GM19467 (cell line): ENCODE results near the gene PDLIM3.
"Not testable (repeated sequence)": the region's sequence is repeated elsewhere in the genome, so short reads cannot be mapped to it uniquely, and the experiment has no call there.

Experiments
- ATAC-seq: cut with Tn5 transposase; IDR thresholded peaks from one replicate; pipeline ENCODE4 v1.9.1; 2021; ENCODE audit warnings: mild to moderate bottlenecking, moderate library complexity; ENCODE audit not compliant: unreplicated experiment

PDLIM3 gene

GRCh38 chr4:185522451-185522850 lies 12.9 kb downstream of the PDLIM3 start:
- no peak for ATAC-seq

GRCh38 chr4:185520119-185520518 lies 15.2 kb downstream of the PDLIM3 start:
- no peak for ATAC-seq

- ATAC-seq, result no peak
These were observed 16.8 kb downstream of the PDLIM3 start for GRCh38 chr4:185518494-185518893.

GRCh38 chr4:185518069-185518468 lies 17.2 kb downstream of the PDLIM3 start:
- no peak for ATAC-seq

- no peak for ATAC-seq
These were observed 20.1 kb downstream of the PDLIM3 start for GRCh38 chr4:185515248-185515647.

GRCh38 chr4:185514182-185514697 lies 21.1 kb downstream of the PDLIM3 start:
- no peak for ATAC-seq

- peak; percentile 50 for ATAC-seq
These were observed 21.7 kb downstream of the PDLIM3 start for GRCh38 chr4:185513489-185514181.

- ATAC-seq, result no peak
These were observed 22.8 kb downstream of the PDLIM3 start for GRCh38 chr4:185512516-185512915.

- not testable (repeated sequence) for ATAC-seq
These were observed 24.1 kb downstream of the PDLIM3 start for GRCh38 chr4:185511243-185511642.

- no peak for ATAC-seq
These were observed 24.5 kb downstream of the PDLIM3 start for GRCh38 chr4:185510806-185511205.

- ATAC-seq, result no peak
These were observed 27.1 kb downstream of the PDLIM3 start for GRCh38 chr4:185508181-185508580.

GRCh38 chr4:185506422-185506821 lies 28.9 kb downstream of the PDLIM3 start:
- no peak for ATAC-seq

- no peak for ATAC-seq
These were observed 30.9 kb downstream of the PDLIM3 start for GRCh38 chr4:185504098-185505047.

GRCh38 chr4:185502386-185502785 lies 32.9 kb downstream of the PDLIM3 start:
- no peak for ATAC-seq

- ATAC-seq, result no peak
These were observed 34.7 kb downstream of the PDLIM3 start for GRCh38 chr4:185500576-185500975.

GRCh38 chr4:185500035-185500434 lies 35.3 kb downstream of the PDLIM3 start:
- no peak for ATAC-seq

GRCh38 chr4:185488650-185489049 lies 46.7 kb downstream of the PDLIM3 start:
- no peak for ATAC-seq

GRCh38 chr4:185481401-185481800 lies 53.9 kb downstream of the PDLIM3 start:
- ATAC-seq, result no peak

- peak; percentile 19 for ATAC-seq
These were observed 55.1 kb downstream of the PDLIM3 start for GRCh38 chr4:185480016-185480732.

GRCh38 chr4:185479507-185479971 lies 55.8 kb downstream of the PDLIM3 start:
- peak; percentile 82 for ATAC-seq

- no peak for ATAC-seq
These were observed 62.1 kb downstream of the PDLIM3 start for GRCh38 chr4:185473247-185473646.
